CD4-positive, alpha-beta T cell (primary cell): Measurements from ENCODE around the gene NAA10. TPM values are rescaled to one million over a fixed set of nuclear protein-coding genes. Genes with fewer than 3 reads are reported as not detected.

Source experiments
- ATAC-seq: fragments of 200-7000 bp; cut with Tn5 transposase; one replicate; pipeline ENCODE4 v1.10.0; 2022; ENCODE audit warnings: mild to moderate bottlenecking; ENCODE audit not compliant: poor library complexity
- CTCF ChIA-PET: fragments of 350-600 bp; sonication (Branson Sonifier 250); formaldehyde crosslinking; loops from one replicate; lab custom pipeline; 2021; ENCODE audit warnings: antibody characterized with exemption, inconsistent platforms; lab: Charles Lee
- POLR2A ChIA-PET: fragments of 350-600 bp; sonication (Branson Sonifier 250); formaldehyde crosslinking; loops from one replicate; lab custom pipeline; 2021; ENCODE audit warnings: antibody characterized with exemption, inconsistent platforms; lab: Charles Lee
- DNase-seq, 14 experiments: peaks; one replicate each; pipeline ENCODE4 v3.0.0-alpha.2; 2013 to 2020; ENCODE audit warnings: mixed read lengths in 2 of 14
- H3K27ac ChIP-seq, 2 donors: one replicate each; pipeline versions ENCODE4 v1.5.1 to v1.7.0; 2013; ENCODE audit warnings: low read length in 2 of 2, low read depth in 1 of 2, mild to moderate bottlenecking in 1 of 2
- H3K27me3 ChIP-seq, 2 experiments: 1 replicate in 1 of 2; 2 replicates in 1 of 2; pipeline versions ENCODE4 v1.6.1 to v1.7.0; 2013; ENCODE audit warnings: low read length in 2 of 2, control low read depth in 1 of 2, mild to moderate bottlenecking in 1 of 2, moderate library complexity in 1 of 2; ENCODE audit not compliant: insufficient read depth in 2 of 2, control insufficient read depth in 1 of 2
- H3K36me3 ChIP-seq: one replicate; pipeline ENCODE4 v1.6.1; 2013; ENCODE audit warnings: low read length, control low read depth; ENCODE audit not compliant: insufficient read depth
- H3K4me1 ChIP-seq: one replicate; pipeline ENCODE4 v1.6.1; 2013; ENCODE audit warnings: low read length, control low read depth; ENCODE audit not compliant: insufficient read depth
- H3K4me3 ChIP-seq: one replicate; pipeline ENCODE4 v1.5.1; 2013; ENCODE audit warnings: mild to moderate bottlenecking, low read length, moderate library complexity
- H3K9me3 ChIP-seq, 2 experiments: 1 replicate in 1 of 2; 2 replicates in 1 of 2; pipeline versions ENCODE4 v1.6.1 to v1.7.0; 2013; ENCODE audit warnings: low read length in 2 of 2, mild to moderate bottlenecking in 2 of 2, control low read depth in 1 of 2, moderate library complexity in 1 of 2; ENCODE audit not compliant: control insufficient read depth in 1 of 2, insufficient read depth in 1 of 2
- H3K27ac Mint-ChIP-seq: one replicate; pipeline ENCODE4 v1.8.0; 2020; ENCODE audit warnings: mixed read lengths
- H3K27me3 Mint-ChIP-seq: one replicate; pipeline ENCODE4 v1.8.0; 2021; ENCODE audit warnings: mixed read lengths
- H3K36me3 Mint-ChIP-seq: one replicate; pipeline ENCODE4 v1.8.0; 2021; ENCODE audit warnings: low read depth, mixed read lengths
- H3K4me1 Mint-ChIP-seq: one replicate; pipeline ENCODE4 v1.8.0; 2021; ENCODE audit warnings: low read depth, mixed read lengths
- H3K4me3 Mint-ChIP-seq: one replicate; pipeline ENCODE4 v1.8.0; 2020; ENCODE audit warnings: mild to moderate bottlenecking, mixed read lengths
- H3K9me3 Mint-ChIP-seq: one replicate; pipeline ENCODE4 v1.8.0; 2020; ENCODE audit warnings: mixed read lengths
- CTCF ChIP-seq: fragments of 200-600 bp; IDR thresholded peaks from one replicate; pipeline ENCODE4 v1.8.0; 2022; ENCODE audit warnings: antibody characterized with exemption, mild to moderate bottlenecking
- intact Hi-C, 2 experiments: fragments of 100-400 bp; cut with DNase I in 1 of 2; cut with micrococcal nuclease in 1 of 2; formaldehyde crosslinking; loops; one replicate each; pipeline versions ENCODE4 v1.15.1 to v1.9.0; 2023 to 2025; cut with DNase I, micrococcal nuclease
- total RNA-seq, 174 experiments: library from RNA in 2 of 174; stranded (reverse) in 2 of 174; gene quantifications; one replicate each; pipeline ENCODE4 v1.2.3 and lab custom pipeline; 2021 to 2026

The NAA10 gene
- total RNA-seq, 2 experiments from 2014 or later = 41.5 to 42.0 TPM

- CTCF ChIA-PET = interaction anchor here (8.3 kb wide), 1 partner anchor 19 kb away, joined by 101 read pairs; no protein-coding TSS in a partner anchor
- POLR2A ChIA-PET = interaction anchor here (0.8 to 7.2 kb wide), 8 partner anchors 9 to 500 kb away, joined by 3 to 196 read pairs (median 16); partner anchors contain the start of genes AVPR2, HCFC1, IDH3G and RENBP
- Mint-ChIP-seq H3K4me1 (peaks cover 38% of the 10 kb centered on the region), H3K27me3 (no peaks in the 10 kb centered on the region), H3K36me3 (peaks cover 53% of the 10 kb centered on the region), H3K9me3 (no peaks in the 10 kb centered on the region), H3K4me3 (peak overlapping the region; percentile 58), H3K27ac (peak overlapping the region; percentile 99)
- H3K4me1 ChIP-seq = peaks cover 44% of the 10 kb centered on the region
- intact Hi-C loops = no loop called here
- H3K27me3 ChIP-seq = no peaks in the 10 kb centered on the region
- no peak for ATAC-seq
- H3K27ac ChIP-seq = no peak overlapping the region
- H3K9me3 ChIP-seq = no peaks in the 10 kb centered on the region
- no peak for TF ChIP-seq CTCF
- H3K36me3 ChIP-seq = peaks cover 16% of the 10 kb centered on the region
- peak overlapping the region; percentile 39 for H3K4me3 ChIP-seq
- DNase-seq = no peak
Measured at GRCh38 chrX:153928846-153929245, 6.0 kb downstream of the NAA10 start.

GRCh38 chrX:153927922-153928760 is 6.7 kb downstream of the NAA10 start:
- intact Hi-C loops = loop anchor here (1.0 to 2.0 kb wide), 2 partner anchors 39 to 133 kb away; partner anchors contain the start of genes IDH3G (in 1 of the 2) and SSR4 (in 1 of the 2)
- Mint-ChIP-seq H3K4me1 (peaks cover 39% of the 10 kb centered on the region), H3K4me3 (peak overlapping the region; percentile 96), H3K27ac (peak overlapping the region; percentile 99), H3K36me3 (peaks cover 53% of the 10 kb centered on the region), H3K27me3 (no peaks in the 10 kb centered on the region), H3K9me3 (no peaks in the 10 kb centered on the region)
- DNase-seq = peak; percentile 79 to 98 (median 92)
- ChIA-PET POLR2A (interaction anchor here (0.8 to 7.2 kb wide), 19 partner anchors 8 to 987 kb away, joined by 3 to 196 read pairs (median 6); partner anchors contain the start of genes AVPR2, HCFC1, IDH3G and IKBKG), CTCF (interaction anchor here (0.7 to 8.3 kb wide), 3 partner anchors 20 to 134 kb away, joined by 3 to 101 read pairs (median 5); partner anchors contain the start of genes IDH3G and SSR4)
- peak overlapping the region; percentile 83 for H3K4me3 ChIP-seq
- H3K27me3 ChIP-seq = no peaks in the 10 kb centered on the region
- no peaks in the 10 kb centered on the region for H3K9me3 ChIP-seq
- peaks cover 51% of the 10 kb centered on the region for H3K4me1 ChIP-seq
- H3K36me3 ChIP-seq = peaks cover 16% of the 10 kb centered on the region
- no peak for TF ChIP-seq CTCF
- ATAC-seq = peak; percentile 72
- H3K27ac ChIP-seq = peak overlapping the region; percentile 93 to 97

- POLR2A ChIA-PET = interaction anchor here (1.0 to 7.2 kb wide), 17 partner anchors 9 to 986 kb away, joined by 3 to 196 read pairs (median 6); partner anchors contain the start of genes AVPR2, HCFC1, IDH3G and IKBKG
- H3K9me3 ChIP-seq = no peaks in the 10 kb centered on the region
- peak overlapping the region; percentile 93 to 97 for H3K27ac ChIP-seq
- CTCF ChIA-PET = interaction anchor here (1.4 to 8.3 kb wide), 3 partner anchors 9 to 41 kb away, joined by 3 to 101 read pairs (median 5); no protein-coding TSS in a partner anchor
- peaks cover 56% of the 10 kb centered on the region for H3K4me1 ChIP-seq
- H3K36me3 Mint-ChIP-seq = peaks cover 56% of the 10 kb centered on the region
- H3K4me1 Mint-ChIP-seq = peaks cover 43% of the 10 kb centered on the region
- H3K9me3 Mint-ChIP-seq = no peaks in the 10 kb centered on the region
- no peaks in the 10 kb centered on the region for H3K27me3 ChIP-seq
- no peaks in the 10 kb centered on the region for H3K27me3 Mint-ChIP-seq
- peaks cover 16% of the 10 kb centered on the region for H3K36me3 ChIP-seq
- H3K4me3 ChIP-seq = peak overlapping the region; percentile 83
- TF ChIP-seq CTCF = no peak
- H3K4me3 Mint-ChIP-seq = peak overlapping the region; percentile 93
- DNase-seq (peak in 1 of 14 experiments; percentile 15), ATAC-seq (no peak)
- peak overlapping the region; percentile 99 for H3K27ac Mint-ChIP-seq
- intact Hi-C loops = loop anchor here (1.0 to 2.0 kb wide), 2 partner anchors 40 to 133 kb away; partner anchors contain the start of genes IDH3G (in 1 of the 2) and SSR4 (in 1 of the 2)
Measured at GRCh38 chrX:153927672-153927921, 7.2 kb downstream of the NAA10 start.
